IMR-90 (cell line): ENCODE results near the gene RGS19. TPM values are rescaled to one million over a fixed set of nuclear protein-coding genes. Genes with fewer than 3 reads are reported as not detected.
A peak's percentile ranks its signal among the peaks of the same experiment; 100 is the strongest.

Experiments
- ATAC-seq: fragments of 200-7000 bp; cut with Tn5 transposase; 2 replicates; pipeline ENCODE4 v1.9.1; 2020; ENCODE audit warnings: low read depth, mild to moderate bottlenecking, moderate library complexity
- BruUV-seq: library from RNA; stranded (reverse); fragments of 400-500 nt; replicated peaks from 2 replicates; lab custom pipeline; 2021; lab: Mats Ljungman, UMichigan
- CTCF ChIA-PET: fragments of 300-600 bp; formaldehyde crosslinking; extraction: SDS; loops from one replicate; lab custom pipeline; 2021; ENCODE audit warnings: antibody characterized with exemption; lab: Yijun Ruan, JAX
- POLR2A ChIA-PET: fragments of 300-600 bp; sonication (Branson Sonifier 250); formaldehyde crosslinking; loops from one replicate; lab custom pipeline; 2022; ENCODE audit warnings: antibody characterized with exemption; ENCODE audit not compliant: unreplicated experiment; lab: Charles Lee
- DNase-seq: peaks from one replicate; pipeline ENCODE4 v3.0.0; 2013
- H2AFZ ChIP-seq: replicated peaks from 2 replicates; pipeline ENCODE3; 2013; ENCODE audit warnings: low read length, mild to moderate bottlenecking; ENCODE audit not compliant: poor library complexity
- H2AK5ac ChIP-seq: 2 replicates; pipeline ENCODE4 v1.6.1; 2013; ENCODE audit warnings: low read depth, low read length, inconsistent platforms
- H2AK9ac ChIP-seq: replicated peaks from 2 replicates; pipeline ENCODE3; 2013; ENCODE audit warnings: mild to moderate bottlenecking, low read depth, low read length, moderate library complexity; ENCODE audit not compliant: poor library complexity
- H2BK120ac ChIP-seq: 2 replicates; pipeline ENCODE4 v1.6.1; 2013; ENCODE audit warnings: low read depth, low read length, inconsistent platforms
- H2BK15ac ChIP-seq: 3 replicates; pipeline ENCODE4 v1.6.1; 2013; ENCODE audit warnings: low read depth, low read length, inconsistent platforms
- H2BK20ac ChIP-seq: 2 replicates; pipeline ENCODE4 v1.6.1; 2013; ENCODE audit warnings: low read depth, mild to moderate bottlenecking, inconsistent platforms, low read length, moderate library complexity
- H2BK5ac ChIP-seq: 2 replicates; pipeline ENCODE4 v1.6.1; 2013; ENCODE audit warnings: mild to moderate bottlenecking, low read depth, low read length, inconsistent platforms; ENCODE audit not compliant: poor library complexity, severe bottlenecking
- H3K14ac ChIP-seq: replicated peaks from 2 replicates; pipeline ENCODE4 v1.6.1; 2013; ENCODE audit warnings: low read depth, low read length, inconsistent platforms
- H3K18ac ChIP-seq: 2 replicates; pipeline ENCODE4 v1.6.1; 2013; ENCODE audit warnings: low read depth, low read length, control low read depth
- H3K23ac ChIP-seq: 2 replicates; pipeline ENCODE4 v1.6.1; 2013; ENCODE audit warnings: low read depth, low read length, inconsistent platforms
- H3K27ac ChIP-seq: 2 replicates; pipeline ENCODE4 v1.5.1; 2013; ENCODE audit warnings: mild to moderate bottlenecking, control low read depth, low read length; ENCODE audit not compliant: insufficient read depth
- H3K27me3 ChIP-seq: 2 replicates; pipeline ENCODE4 v1.6.1; 2013; ENCODE audit warnings: low read length; ENCODE audit not compliant: control insufficient read depth, insufficient read depth
- H3K36me3 ChIP-seq: 2 replicates; pipeline ENCODE4 v1.6.1; 2013; ENCODE audit warnings: low read length, mixed read lengths; ENCODE audit not compliant: control insufficient read depth, insufficient read depth
- H3K4ac ChIP-seq: 2 replicates; pipeline ENCODE4 v1.6.1; 2013; ENCODE audit warnings: low read depth, low read length, inconsistent platforms
- H3K4me1 ChIP-seq: 2 replicates; pipeline ENCODE4 v1.6.1; 2013; ENCODE audit warnings: low read length, mixed read lengths; ENCODE audit not compliant: control insufficient read depth, insufficient read depth
- H3K4me2 ChIP-seq: 2 replicates; pipeline ENCODE4 v1.6.1; 2013; ENCODE audit warnings: low read depth, mild to moderate bottlenecking, control low read depth, low read length, moderate library complexity
- H3K4me3 ChIP-seq: 2 replicates; pipeline ENCODE4 v1.5.1; 2013; ENCODE audit warnings: low read depth, mild to moderate bottlenecking, control low read depth, low read length, moderate library complexity; ENCODE audit not compliant: insufficient read depth
- H3K56ac ChIP-seq: 2 replicates; pipeline ENCODE4 v1.6.1; 2013; ENCODE audit warnings: low read length, inconsistent platforms; ENCODE audit not compliant: insufficient read depth; ENCODE audit errors: extremely low read depth
- H3K79me1 ChIP-seq, 2 experiments: 2 replicates each; pipeline ENCODE4 v1.6.1; 2013; ENCODE audit warnings: low read length in 2 of 2, inconsistent platforms in 1 of 2, low read depth in 1 of 2
- H3K9ac ChIP-seq: 2 replicates; pipeline ENCODE4 v1.6.1; 2013; ENCODE audit warnings: low read depth, low read length, control low read depth
- H3K9me1 ChIP-seq: 2 replicates; pipeline ENCODE4 v1.6.1; 2013; ENCODE audit warnings: low read length, inconsistent platforms; ENCODE audit not compliant: insufficient read depth
- H3K9me3 ChIP-seq: 2 replicates; pipeline ENCODE4 v1.6.1; 2013; ENCODE audit warnings: low read length; ENCODE audit not compliant: control insufficient read depth, insufficient read depth
- H4K20me1 ChIP-seq: 2 replicates; pipeline ENCODE4 v1.6.1; 2013; ENCODE audit warnings: low read length, inconsistent platforms; ENCODE audit not compliant: insufficient read depth
- H4K5ac ChIP-seq: 2 replicates; pipeline ENCODE4 v1.6.1; 2013; ENCODE audit warnings: mild to moderate bottlenecking, low read depth, low read length, control low read depth
- H4K8ac ChIP-seq, 2 experiments: 2 replicates each; pipeline ENCODE4 v1.6.1; 2013; ENCODE audit warnings: low read depth in 2 of 2, low read length in 2 of 2, control low read depth in 1 of 2, inconsistent platforms in 1 of 2
- H4K91ac ChIP-seq: 2 replicates; pipeline ENCODE4 v1.6.1; 2013; ENCODE audit warnings: low read depth, low read length, inconsistent platforms; ENCODE audit not compliant: insufficient read depth
- CEBPB ChIP-seq: IDR thresholded peaks from 2 replicates; pipeline ENCODE4 v1.6.1; 2012; ENCODE audit warnings: low read depth, low read length, improper control_type of control experiment
- RAD21 ChIP-seq: IDR thresholded peaks from 2 replicates; pipeline ENCODE4 v1.6.1; 2012; ENCODE audit warnings: low read length, improper control_type of control experiment
- WGBS, 2 experiments: methylation state at CpG; one replicate each; pipeline versions ENCODE4 v1.1.5 to v1.1.7; 2013; ENCODE audit warnings: missing lambda C conversion rate in 2 of 2; ENCODE audit not compliant: insufficient read length in 1 of 2; ENCODE audit errors: extremely low coverage in 2 of 2; 5-methylcytosine and 5-hydroxymethylcytosine counted together
- dilution Hi-C: fragments of 300-500 bp; cut with HindIII; formaldehyde crosslinking; loops from one replicate; pipeline ENCODE4 v1.14.3; 2018; ENCODE audit warnings: low sequenced_read_pairs; ENCODE audit not compliant: unreplicated experiment
- in situ Hi-C: fragments of 300-500 bp; cut with MboI; formaldehyde crosslinking; loops from 3 replicates; pipeline ENCODE4 v1.14.3; 2019; ENCODE audit warnings: low sequenced_read_pairs, inconsistent platforms, mixed read lengths
- intact Hi-C: fragments of 100-400 bp; cut with micrococcal nuclease; formaldehyde crosslinking; loops from 2 replicates; pipeline ENCODE4 v1.10.0; 2022
- polyA plus RNA-seq, 3 experiments: library from polyadenylated mRNA; depleted of rRNA; stranded (reverse); fragments of >200 nt; gene quantifications; 2 replicates each; pipeline ENCODE4 v1.2.3, GENCODE V29; 2012; ENCODE audit warnings: low replicate concordance in 1 of 3
- total RNA-seq: library from RNA; depleted of rRNA; stranded (reverse); fragments of >200 nt; gene quantifications from 2 replicates; pipeline ENCODE4 v1.2.3, GENCODE V29; 2012

RGS19 gene
- total and polyA plus RNA-seq, 2 of the 4 experiments (the other 2 are of a cell fraction), result 7.7 to 17.5 TPM

GRCh38 chr20:64041040-64041780 lies 38.1 kb downstream of the RGS19 start:
- no peaks in the 10 kb centered on the region for H3K36me3 ChIP-seq
- H3K56ac ChIP-seq, result no peak overlapping the region
- ChIA-PET POLR2A (no interaction called here), CTCF (no interaction called here)
- H3K4ac ChIP-seq, result no peak overlapping the region
- in situ Hi-C loops (no loop called here), dilution Hi-C loops (no loop called here), intact Hi-C loops (no loop called here)
- no peak overlapping the region for H3K23ac ChIP-seq
- no peak overlapping the region for H2AK5ac ChIP-seq
- no peak overlapping the region for H3K4me2 ChIP-seq
- ATAC-seq (no peak), DNase-seq (no peak)
- H3K27me3 ChIP-seq, result peaks cover 57% of the 10 kb centered on the region
- H3K18ac ChIP-seq, result no peak overlapping the region
- H4K8ac ChIP-seq, result no peak overlapping the region
- peak overlapping the region; percentile 42 for H2AK9ac ChIP-seq
- no peaks in the 10 kb centered on the region for H3K9me3 ChIP-seq
- H2BK15ac ChIP-seq, result no peak overlapping the region
- 70% methylated on average over 6 of the region's 15 CpGs; no CpG with 5 or more reads in 1 of the 2 experiments for WGBS, 2 experiments
- H2BK20ac ChIP-seq, result no peak overlapping the region
- H3K9ac ChIP-seq, result no peak overlapping the region
- peak overlapping the region; percentile 11 for H2AFZ ChIP-seq
- H3K27ac ChIP-seq, result no peak overlapping the region
- H4K5ac ChIP-seq, result no peak overlapping the region
- H2BK120ac ChIP-seq, result no peak overlapping the region
- TF ChIP-seq RAD21 (no peak), CEBPB (peak; percentile 16; the same call in 1 of the 2 replicates)
- H3K4me3 ChIP-seq, result no peak overlapping the region
- H2BK5ac ChIP-seq, result no peak overlapping the region
- H4K20me1 ChIP-seq, result peaks cover 5% of the 10 kb centered on the region; the same call in 1 of the 2 replicates
- no peak overlapping the region for H3K14ac ChIP-seq
- H3K79me1 ChIP-seq, result no peaks in the 10 kb centered on the region
- H3K9me1 ChIP-seq, result no peaks in the 10 kb centered on the region
- H4K91ac ChIP-seq, result no peak overlapping the region
- no TSS peak for BruUV-seq
- H3K4me1 ChIP-seq, result peaks cover 5% of the 10 kb centered on the region; the same call in 1 of the 2 replicates
